H9 (cell line): ENCODE data around the gene TCAF1. TPM values are rescaled to one million over a fixed set of nuclear protein-coding genes. Genes with fewer than 3 reads are reported as not detected.
"Not testable (repeated sequence)": the region's sequence is repeated elsewhere in the genome, so short reads cannot be mapped to it uniquely, and the experiment has no call there.

ENCODE experiments used
- DNase-seq: peaks from one replicate; pipeline ENCODE4 v3.0.0-alpha.2; 2017
- H2AFZ ChIP-seq: one replicate; pipeline ENCODE4 v1.6.1; 2013; ENCODE audit warnings: mild to moderate bottlenecking, low read length, control low read depth, moderate library complexity
- H2AK5ac ChIP-seq: 2 replicates; pipeline ENCODE4 v1.6.1; 2013; ENCODE audit warnings: low read length, control low read depth, mixed read lengths; ENCODE audit not compliant: insufficient read length
- H2BK120ac ChIP-seq: one replicate; pipeline ENCODE4 v1.6.1; 2013; ENCODE audit warnings: low read depth, mild to moderate bottlenecking, low read length, control low read depth, inconsistent platforms; ENCODE audit not compliant: poor library complexity, severe bottlenecking
- H2BK12ac ChIP-seq: 2 replicates; pipeline ENCODE4 v1.6.1; 2013; ENCODE audit warnings: low read length, control low read depth, mixed read lengths, low read depth; ENCODE audit not compliant: insufficient read length
- H2BK15ac ChIP-seq: 2 replicates; pipeline ENCODE4 v1.6.1; 2013; ENCODE audit warnings: low read depth, low read length, control low read depth
- H2BK20ac ChIP-seq: one replicate; pipeline ENCODE4 v1.6.1; 2013; ENCODE audit warnings: low read depth, mild to moderate bottlenecking, low read length, control low read depth, inconsistent platforms; ENCODE audit not compliant: poor library complexity, severe bottlenecking
- H2BK5ac ChIP-seq: 2 replicates; pipeline ENCODE4 v1.6.1; 2013; ENCODE audit warnings: low read length, control low read depth, mixed read lengths; ENCODE audit not compliant: insufficient read length
- H3K14ac ChIP-seq: 2 replicates; pipeline ENCODE4 v1.6.1; 2013; ENCODE audit warnings: low read length, control low read depth; ENCODE audit not compliant: insufficient read depth
- H3K18ac ChIP-seq: 2 replicates; pipeline ENCODE4 v1.6.1; 2013; ENCODE audit warnings: low read depth, mild to moderate bottlenecking, mixed read lengths, low read length, control low read depth; ENCODE audit not compliant: insufficient read length
- H3K23ac ChIP-seq: 2 replicates; pipeline ENCODE4 v1.6.1; 2013; ENCODE audit warnings: low read length, control low read depth, mixed read lengths, low read depth; ENCODE audit not compliant: insufficient read length
- H3K23me2 ChIP-seq: 2 replicates; pipeline ENCODE4 v1.6.1; 2013; ENCODE audit warnings: low read depth, mild to moderate bottlenecking, mixed read lengths, low read length, control low read depth; ENCODE audit not compliant: insufficient read length, poor library complexity, severe bottlenecking
- H3K27ac ChIP-seq: 2 replicates; pipeline ENCODE4 v1.5.1; 2013; ENCODE audit warnings: low read length, control low read depth, mixed read lengths, low read depth; ENCODE audit not compliant: insufficient read length
- H3K27me3 ChIP-seq: 2 replicates; pipeline ENCODE4 v1.6.1; 2013; ENCODE audit warnings: low read length, control low read depth, inconsistent platforms; ENCODE audit not compliant: insufficient read depth
- H3K4ac ChIP-seq: 2 replicates; pipeline ENCODE4 v1.6.1; 2013; ENCODE audit warnings: low read depth, mild to moderate bottlenecking, control low read depth, inconsistent platforms, low read length, moderate library complexity
- H3K4me1 ChIP-seq: 2 replicates; pipeline ENCODE4 v1.6.1; 2013; ENCODE audit warnings: low read length, control low read depth, inconsistent platforms; ENCODE audit not compliant: insufficient read depth
- H3K4me2 ChIP-seq: 2 replicates; pipeline ENCODE4 v1.6.1; 2013; ENCODE audit warnings: low read length, control low read depth, mixed read lengths; ENCODE audit not compliant: insufficient read length, insufficient read depth
- H3K56ac ChIP-seq: 2 replicates; pipeline ENCODE4 v1.6.1; 2013; ENCODE audit warnings: low read depth, mild to moderate bottlenecking, mixed read lengths, low read length, control low read depth; ENCODE audit not compliant: insufficient read length
- H3K79me1 ChIP-seq: 2 replicates; pipeline ENCODE4 v1.6.1; 2013; ENCODE audit warnings: low read depth, mild to moderate bottlenecking, moderate library complexity, low read length, control low read depth, inconsistent platforms; ENCODE audit not compliant: insufficient read depth, poor library complexity, severe bottlenecking
- H3K79me2 ChIP-seq: 2 replicates; pipeline ENCODE4 v1.6.1; 2013; ENCODE audit warnings: low read length, control low read depth, inconsistent platforms; ENCODE audit not compliant: insufficient read depth
- H3K9ac ChIP-seq: 2 replicates; pipeline ENCODE4 v1.6.1; 2013; ENCODE audit warnings: low read length, control low read depth, mixed read lengths; ENCODE audit not compliant: insufficient read length; ENCODE audit errors: extremely low read depth
- H3K9me3 ChIP-seq: one replicate; pipeline ENCODE4 v1.6.1; 2013; ENCODE audit warnings: low read depth, low read length, inconsistent platforms; ENCODE audit not compliant: control insufficient read depth
- H3T11ph ChIP-seq: one replicate; pipeline ENCODE4 v1.6.1; 2013; ENCODE audit warnings: mild to moderate bottlenecking, low read length, control low read depth, inconsistent platforms
- H4K20me1 ChIP-seq: one replicate; pipeline ENCODE4 v1.6.1; 2013; ENCODE audit not compliant: control insufficient read depth, insufficient read length, insufficient read depth
- H4K5ac ChIP-seq: 2 replicates; pipeline ENCODE4 v1.6.1; 2013; ENCODE audit warnings: low read depth, mild to moderate bottlenecking, mixed read lengths, low read length, control low read depth; ENCODE audit not compliant: insufficient read length
- H4K8ac ChIP-seq: replicated peaks from 2 replicates; pipeline ENCODE4 v1.6.1; 2013; ENCODE audit warnings: low read length, control low read depth, mixed read lengths, low read depth; ENCODE audit not compliant: insufficient read length
- H4K91ac ChIP-seq: 2 replicates; pipeline ENCODE4 v1.6.1; 2013; ENCODE audit warnings: low read depth, mild to moderate bottlenecking, moderate library complexity, mixed read lengths, low read length, control low read depth; ENCODE audit not compliant: insufficient read length
- H3K27ac Mint-ChIP-seq, 3 experiments: 2 replicates in 2 of 3; 3 replicates in 1 of 3; pipeline ENCODE4 v1.8.0; 2020 to 2021; ENCODE audit warnings: mixed read lengths in 3 of 3, mild to moderate bottlenecking in 1 of 3, moderate library complexity in 1 of 3
- H3K27me3 Mint-ChIP-seq: 2 replicates; pipeline ENCODE4 v1.8.0; 2021; ENCODE audit warnings: low read depth, mild to moderate bottlenecking, moderate library complexity, mixed read lengths
- H3K36me3 Mint-ChIP-seq, 3 experiments: 2 replicates in 2 of 3; 3 replicates in 1 of 3; pipeline ENCODE4 v1.8.0; 2020 to 2021; ENCODE audit warnings: low read depth in 3 of 3, mixed read lengths in 3 of 3; ENCODE audit not compliant: insufficient read depth in 1 of 3
- H3K4me1 Mint-ChIP-seq, 2 experiments: 2 replicates each; pipeline ENCODE4 v1.8.0; 2020; ENCODE audit warnings: mixed read lengths in 2 of 2
- H3K4me3 Mint-ChIP-seq, 2 experiments: 2 replicates in 1 of 2; 3 replicates in 1 of 2; pipeline ENCODE4 v1.8.0; 2020 to 2021; ENCODE audit warnings: mild to moderate bottlenecking in 2 of 2, mixed read lengths in 2 of 2, moderate library complexity in 1 of 2
- H3K9me3 Mint-ChIP-seq, 2 experiments: 2 replicates in 1 of 2; 3 replicates in 1 of 2; pipeline ENCODE4 v1.8.0; 2020; ENCODE audit warnings: mild to moderate bottlenecking in 2 of 2, mixed read lengths in 2 of 2, moderate library complexity in 1 of 2
- WGBS: extraction: QIAGEN DNeasy Blood & Tissue Kit; methylation state at CpG from one replicate; pipeline ENCODE4 v1.1.7; 2013; ENCODE audit warnings: missing lambda C conversion rate, low lambda C conversion rate, mixed read lengths; ENCODE audit not compliant: insufficient read length; ENCODE audit errors: extremely low coverage; 5-methylcytosine and 5-hydroxymethylcytosine counted together
- total RNA-seq: library from RNA; stranded (reverse); gene quantifications from 2 replicates; pipeline ENCODE4 v1.2.1, GENCODE V29; 2021

The TCAF1 gene
- total RNA-seq, 1 experiment from 2014 or later = 46.8 TPM

DNA sequence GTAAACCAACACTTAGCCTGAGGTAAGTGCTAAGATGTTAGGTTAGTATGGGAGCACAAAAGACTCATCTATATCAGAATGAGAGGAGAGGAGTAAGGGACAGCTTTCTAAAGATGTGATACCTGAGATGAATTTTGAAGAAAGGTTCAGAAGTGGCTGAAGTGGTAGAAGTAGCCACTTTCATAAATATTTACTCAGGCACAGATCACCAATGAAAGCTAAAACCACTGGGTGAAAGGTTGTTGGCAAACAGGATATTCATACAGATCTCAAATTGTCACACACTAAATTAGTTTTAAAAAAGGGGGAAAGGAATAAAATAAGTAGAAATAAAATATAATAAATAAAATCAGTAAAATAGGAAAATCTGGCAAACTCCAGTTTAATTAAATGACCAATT, 30.4 kb downstream of the TCAF1 start:
- H3K9me3 ChIP-seq, H3K4me2 ChIP-seq, H3K9me3 Mint-ChIP-seq, H3K79me2 ChIP-seq, H3K4me3 Mint-ChIP-seq, H3T11ph ChIP-seq, H3K14ac ChIP-seq, H4K5ac ChIP-seq, H3K27ac ChIP-seq, H2BK5ac ChIP-seq, H2BK12ac ChIP-seq, H3K27me3 ChIP-seq, H4K8ac ChIP-seq, DNase-seq, H3K56ac ChIP-seq, H3K27ac Mint-ChIP-seq, H3K23ac ChIP-seq, H3K18ac ChIP-seq, H2BK15ac ChIP-seq, H2AK5ac ChIP-seq, H3K4me1 Mint-ChIP-seq, H3K9ac ChIP-seq, H2BK20ac ChIP-seq, H2BK120ac ChIP-seq, H4K20me1 ChIP-seq, H3K79me1 ChIP-seq, H2AFZ ChIP-seq, H3K4me1 ChIP-seq, H3K4ac ChIP-seq, H3K23me2 ChIP-seq, H3K27me3 Mint-ChIP-seq, H4K91ac ChIP-seq: not testable (repeated sequence)
- peaks cover 10 to 18% (median 17%) of the 10 kb centered on the region in 3 experiments; a peak in 6 of 7 replicates for H3K36me3 Mint-ChIP-seq

DNA sequence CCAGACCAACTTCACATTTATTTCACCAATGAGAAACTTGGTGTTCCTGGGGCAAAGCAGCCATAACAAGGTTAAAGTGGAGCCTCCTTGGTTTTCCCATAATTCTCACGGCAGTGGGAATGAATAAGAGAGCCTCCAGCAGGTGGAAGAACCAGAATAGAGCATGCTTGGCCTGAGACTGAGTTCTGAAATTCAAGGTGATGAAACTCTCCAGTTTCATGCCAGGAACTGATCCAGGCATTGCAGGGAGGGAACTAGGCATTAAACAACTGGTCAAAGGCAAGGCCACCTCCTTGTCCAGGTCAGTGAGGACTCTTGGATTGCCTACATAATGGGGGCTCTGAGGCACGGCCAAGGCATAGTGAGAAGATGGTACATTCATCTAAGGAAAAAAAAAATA, 44.0 kb downstream of the TCAF1 start:
- not testable (repeated sequence) for H4K20me1 ChIP-seq, H3K9me3 ChIP-seq, H3K79me1 ChIP-seq, H2BK5ac ChIP-seq, DNase-seq, H3K27me3 Mint-ChIP-seq, H3K79me2 ChIP-seq, H3K4ac ChIP-seq, H3K14ac ChIP-seq, H2AFZ ChIP-seq, H3T11ph ChIP-seq, H3K56ac ChIP-seq, H2BK120ac ChIP-seq, H2BK12ac ChIP-seq, H4K8ac ChIP-seq, H3K4me1 Mint-ChIP-seq, H3K4me3 Mint-ChIP-seq, H3K23me2 ChIP-seq, H3K9ac ChIP-seq, H3K4me2 ChIP-seq, H4K5ac ChIP-seq, H4K91ac ChIP-seq, H3K27me3 ChIP-seq, H2BK20ac ChIP-seq, H3K4me1 ChIP-seq, H3K18ac ChIP-seq, H2AK5ac ChIP-seq, H3K27ac ChIP-seq, H3K9me3 Mint-ChIP-seq, H3K36me3 Mint-ChIP-seq, H3K23ac ChIP-seq, H3K27ac Mint-ChIP-seq, H2BK15ac ChIP-seq
- no CpG with 5 or more reads among the region's 2 CpGs for WGBS

DNA sequence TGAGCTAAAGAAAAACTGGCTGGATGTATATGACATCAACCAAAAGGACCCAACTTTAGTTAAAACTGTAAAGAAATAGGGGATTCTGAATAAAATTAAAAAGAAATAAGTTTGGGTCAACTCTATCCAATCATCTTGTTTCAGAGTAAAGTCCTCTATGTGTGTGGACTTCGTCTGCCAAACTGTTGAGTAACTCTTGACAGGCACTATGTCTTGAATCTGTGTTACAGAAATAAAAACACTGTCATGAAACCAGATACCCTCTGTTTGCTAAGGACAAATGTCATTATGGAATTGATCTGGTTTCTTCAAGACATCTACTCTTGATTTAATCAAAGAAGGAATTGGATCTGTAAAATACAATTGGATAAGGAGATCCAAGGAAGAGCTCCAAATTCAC, 46.5 kb downstream of the TCAF1 start:
- H3K14ac ChIP-seq, H2AK5ac ChIP-seq, H3K4ac ChIP-seq, H3K27ac ChIP-seq, H3K27me3 Mint-ChIP-seq, H3K4me1 Mint-ChIP-seq, H3K27ac Mint-ChIP-seq, H3K9me3 Mint-ChIP-seq, H3K79me1 ChIP-seq, H2BK120ac ChIP-seq, DNase-seq, H2BK5ac ChIP-seq, H3K23me2 ChIP-seq, H3K36me3 Mint-ChIP-seq, H3K18ac ChIP-seq, H2BK20ac ChIP-seq, H3K79me2 ChIP-seq, H2BK12ac ChIP-seq, H3K9ac ChIP-seq, H4K5ac ChIP-seq, H3K4me1 ChIP-seq, H3K4me3 Mint-ChIP-seq, H3K23ac ChIP-seq, H4K20me1 ChIP-seq, H2BK15ac ChIP-seq, H3K4me2 ChIP-seq, H3K9me3 ChIP-seq, H3K27me3 ChIP-seq, H3K56ac ChIP-seq, H3T11ph ChIP-seq, H2AFZ ChIP-seq, H4K8ac ChIP-seq, H4K91ac ChIP-seq: not testable (repeated sequence)
- WGBS = no CpG with 5 or more reads among the region's 1 CpG
